KOPT-K1 (cell line): Measurements from ENCODE around the gene TEX10.

Experiments
- H3K27ac ChIP-seq: fragments of 200-600 bp; sonication (generic); 2 replicates; pipeline ENCODE4 v1.5.1; 2016; ENCODE audit warnings: antibody characterized with exemption, mild to moderate bottlenecking, low read depth, low read length; ENCODE audit not compliant: poor library complexity, severe bottlenecking
- H3K36me3 ChIP-seq: fragments of 200-600 bp; sonication (generic); 2 replicates; pipeline ENCODE4 v1.5.1; 2017; ENCODE audit warnings: antibody characterized with exemption, mild to moderate bottlenecking, low read length, moderate library complexity; ENCODE audit not compliant: insufficient read depth
- H3K9me3 ChIP-seq: fragments of 200-600 bp; sonication (generic); 2 replicates; pipeline ENCODE4 v1.5.1; 2017; ENCODE audit warnings: antibody characterized with exemption, low read length, mild to moderate bottlenecking; ENCODE audit not compliant: insufficient read depth, poor library complexity, severe bottlenecking

Gene TEX10

DNA sequence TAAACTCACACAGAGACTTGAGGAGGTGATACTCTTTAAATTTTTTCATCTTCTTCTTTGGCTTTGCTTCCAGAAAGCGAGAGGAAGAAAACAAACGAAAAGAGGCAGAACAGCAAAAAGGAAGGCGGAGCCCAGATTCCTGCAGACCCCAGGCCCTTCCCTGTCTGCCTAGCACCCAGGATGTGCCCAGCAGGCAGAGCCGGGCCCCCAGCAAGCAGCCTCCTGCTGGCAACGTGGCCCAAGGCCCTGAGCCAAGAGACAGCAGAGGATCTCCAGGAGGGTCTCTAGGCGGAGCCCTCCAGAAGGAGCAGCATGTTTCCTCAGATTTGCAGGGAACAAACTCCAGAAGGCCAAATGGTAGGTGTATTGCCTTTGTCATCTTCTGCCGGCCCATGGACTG is 68.5 kb downstream of the TEX10 start:
- Histone ChIP-seq H3K27ac (no peak overlapping the region), H3K36me3 (peaks cover 54% of the 10 kb centered on the region), H3K9me3 (peaks cover 15% of the 10 kb centered on the region)

DNA sequence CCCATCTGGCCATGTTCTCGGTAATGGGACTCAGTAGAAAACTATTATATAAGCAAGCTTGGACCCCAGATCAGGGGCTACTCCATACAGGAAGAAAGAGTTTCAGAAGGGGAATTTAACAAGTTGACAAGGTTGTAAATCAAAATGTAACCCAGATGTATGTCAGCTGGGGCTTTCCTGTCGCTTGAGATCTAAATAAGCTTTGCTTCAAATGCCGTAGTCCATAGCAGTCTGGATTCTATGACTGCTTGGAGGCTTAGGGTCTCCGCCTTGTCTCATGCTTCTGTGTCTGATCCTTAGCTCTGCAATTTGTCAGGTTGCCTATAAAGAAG is 70.4 kb downstream of the TEX10 start:
- Histone ChIP-seq H3K9me3 (no peaks in the 10 kb centered on the region), H3K27ac (no peak overlapping the region), H3K36me3 (peaks cover 37% of the 10 kb centered on the region)

GRCh38 chr9:100281676-100282387 is 70.9 kb downstream of the TEX10 start:
- Histone ChIP-seq H3K27ac (no peak overlapping the region), H3K9me3 (no peaks in the 10 kb centered on the region), H3K36me3 (peaks cover 37% of the 10 kb centered on the region)

DNA sequence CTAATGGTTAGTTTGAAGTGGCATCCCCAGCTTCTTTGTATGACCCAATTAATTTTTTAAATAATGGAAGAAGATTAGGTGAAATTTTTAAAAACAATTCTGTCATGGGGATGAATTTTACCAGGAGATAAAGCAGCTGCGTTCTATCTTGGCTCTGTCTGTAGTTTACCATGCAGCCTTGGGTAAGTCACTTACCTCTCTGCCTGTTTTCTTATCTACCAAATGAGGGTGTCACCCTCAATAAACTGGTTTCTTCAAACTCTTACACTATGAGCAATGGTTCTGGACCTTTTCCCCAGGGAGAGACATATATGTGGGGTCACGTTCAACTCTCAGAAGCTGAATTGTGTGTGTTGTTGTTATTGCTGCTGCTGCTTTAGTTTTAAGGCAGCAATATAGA is 71.7 kb downstream of the TEX10 start:
- no peaks in the 10 kb centered on the region for H3K9me3 ChIP-seq
- no peak overlapping the region for H3K27ac ChIP-seq
- peaks cover 35% of the 10 kb centered on the region for H3K36me3 ChIP-seq

DNA sequence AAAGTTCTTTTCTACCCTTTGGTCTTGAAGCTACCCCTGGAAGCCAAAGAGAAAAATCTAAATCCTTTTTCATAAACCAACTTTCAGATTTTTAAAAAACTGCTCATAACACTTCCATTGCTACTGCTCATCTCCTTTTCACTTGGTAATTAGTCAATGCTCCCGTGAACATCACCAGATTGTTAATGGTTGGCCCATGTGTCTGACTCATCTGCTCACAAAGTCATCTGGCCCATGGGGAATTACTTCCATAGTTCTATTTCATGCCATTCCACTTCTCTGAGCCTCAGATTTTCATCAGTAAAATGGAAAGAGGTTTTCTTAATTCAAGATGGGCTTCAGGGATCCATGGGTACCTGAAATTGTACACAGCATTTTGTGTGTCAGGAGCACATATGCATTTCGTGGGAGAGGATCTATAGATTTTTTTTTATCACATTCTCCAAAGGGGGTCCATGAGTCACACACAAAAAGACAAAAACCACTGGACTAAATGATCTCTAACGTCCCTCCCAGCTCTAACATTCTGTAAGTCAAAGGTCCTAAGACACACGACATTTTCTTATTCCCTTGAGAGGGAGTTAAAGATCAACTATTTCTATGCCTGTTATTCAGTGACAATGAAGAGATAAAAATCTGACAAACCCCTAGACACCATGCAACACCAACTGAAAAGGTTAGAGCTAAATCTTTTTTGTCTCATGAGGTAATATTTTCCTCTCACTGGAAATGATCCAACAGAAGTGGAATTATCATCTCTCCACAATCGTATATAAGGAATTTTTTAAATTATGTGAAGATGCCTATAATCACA is 75.4 kb downstream of the TEX10 start:
- no peak overlapping the region for H3K27ac ChIP-seq
- peaks cover 17% of the 10 kb centered on the region for H3K36me3 ChIP-seq
- no peaks in the 10 kb centered on the region for H3K9me3 ChIP-seq

- peaks cover 34% of the 10 kb centered on the region for H3K36me3 ChIP-seq
- no peak overlapping the region for H3K27ac ChIP-seq
- H3K9me3 ChIP-seq = no peaks in the 10 kb centered on the region
Observed at GRCh38 chr9:100269656-100270055, 83.1 kb downstream of the TEX10 start.

- no peak overlapping the region for H3K27ac ChIP-seq
- H3K36me3 ChIP-seq = peaks cover 34% of the 10 kb centered on the region
Observed at GRCh38 chr9:100268271-100268670, 84.5 kb downstream of the TEX10 start.

GRCh38 chr9:100267211-100267610 is 85.5 kb downstream of the TEX10 start:
- Histone ChIP-seq H3K9me3 (no peaks in the 10 kb centered on the region), H3K36me3 (peaks cover 28% of the 10 kb centered on the region; the same call in 1 of the 2 replicates), H3K27ac (no peak overlapping the region)

More at GRCh38 chr9:100268271-100268670, 84.5 kb downstream of the TEX10 start:
- H3K9me3 ChIP-seq = no peaks in the 10 kb centered on the region
